HepG2 (cell line): Measurements from ENCODE around the gene TNFAIP1. TPM values are rescaled to one million over a fixed set of nuclear protein-coding genes. Genes with fewer than 3 reads are reported as not detected.

Experiments
- ATF6 ChIP-seq: sonication (generic); formaldehyde crosslinking; conservative IDR thresholded peaks from 2 replicates; pipeline ENCODE4 v1.4.0; 2020; ENCODE audit warnings: missing genetic modification reagents
- BRF2 ChIP-seq: sonication (generic); formaldehyde crosslinking; IDR thresholded peaks from 2 replicates; pipeline ENCODE4 v1.8.1; 2022; ENCODE audit warnings: mild to moderate bottlenecking, missing genetic modification reagents
- DPF2 ChIP-seq: sonication (generic); formaldehyde crosslinking; IDR thresholded peaks from 2 replicates; pipeline ENCODE4 v1.4.0; 2020; ENCODE audit warnings: mild to moderate bottlenecking, low read depth, missing genetic modification reagents, borderline replicate concordance
- FUBP1 ChIP-seq: sonication (generic); formaldehyde crosslinking; IDR thresholded peaks from 2 replicates; pipeline ENCODE4 v1.5.1; 2020; ENCODE audit warnings: missing genetic modification reagents, mild to moderate bottlenecking, borderline replicate concordance
- ISL2 ChIP-seq: sonication (generic); formaldehyde crosslinking; IDR thresholded peaks from 2 replicates; pipeline ENCODE4 v1.5.0; 2020; ENCODE audit warnings: missing genetic modification reagents
- KDM2A ChIP-seq: sonication (generic); formaldehyde crosslinking; IDR thresholded peaks from 2 replicates; pipeline ENCODE4 v1.4.0; 2020; ENCODE audit warnings: low read depth, missing genetic modification reagents, borderline replicate concordance
- NCOA1 ChIP-seq: sonication (generic); formaldehyde crosslinking; IDR thresholded peaks from 2 replicates; pipeline ENCODE4 v1.9.0; 2021; ENCODE audit warnings: missing genetic modification reagents
- PHF5A ChIP-seq: IDR thresholded peaks from one replicate; pipeline ENCODE4 v1.6.1; 2018; ENCODE audit warnings: low read depth, missing genetic modification reagents; ENCODE audit not compliant: unreplicated experiment
- SAFB2 ChIP-seq: sonication (generic); formaldehyde crosslinking; IDR thresholded peaks from 2 replicates; pipeline ENCODE4 v1.5.1; 2020; ENCODE audit warnings: missing genetic modification reagents, low read depth, mild to moderate bottlenecking, borderline replicate concordance
- SRSF1 ChIP-seq: fragments of 200-400 bp; formaldehyde crosslinking; optimal IDR thresholded peaks from 2 replicates; pipeline ENCODE3; 2017; ENCODE audit warnings: mild to moderate bottlenecking, low read depth, low read length, moderate library complexity
- SRSF9 ChIP-seq: fragments of 200-400 bp; formaldehyde crosslinking; IDR thresholded peaks from 2 replicates; pipeline ENCODE4 v1.6.1; 2018; ENCODE audit warnings: borderline replicate concordance, mild to moderate bottlenecking, low read depth, low read length; ENCODE audit not compliant: insufficient read depth, poor library complexity, severe bottlenecking
- TRIM22 ChIP-seq: fragments of 450-650 bp; IDR thresholded peaks from 2 replicates; pipeline ENCODE4 v1.6.1; 2017
- ZNF160 ChIP-seq: sonication (generic); formaldehyde crosslinking; IDR thresholded peaks from 2 replicates; pipeline ENCODE4 v1.8.0; 2022; ENCODE audit warnings: mild to moderate bottlenecking, inconsistent platforms, missing genetic modification reagents
- ZNF564 ChIP-seq: sonication (generic); formaldehyde crosslinking; IDR thresholded peaks from 2 replicates; pipeline ENCODE4 v1.8.1; 2023; ENCODE audit warnings: mild to moderate bottlenecking, missing genetic modification reagents
- ZNF687 ChIP-seq: sonication (generic); formaldehyde crosslinking; IDR thresholded peaks from 2 replicates; pipeline ENCODE4 v1.5.1; 2020; ENCODE audit warnings: mild to moderate bottlenecking, missing genetic modification reagents, moderate library complexity
- ZSCAN30 ChIP-seq: sonication (generic); formaldehyde crosslinking; IDR thresholded peaks from 2 replicates; pipeline ENCODE4 v1.5.0; 2020; ENCODE audit warnings: mild to moderate bottlenecking, missing genetic modification reagents
- polyA plus RNA-seq, 8 experiments: library from polyadenylated mRNA; depleted of rRNA in 3 of 8; stranded (reverse) in 7 of 8; unstranded in 1 of 8; fragments of >200 nt; fragmentation: Illumina TruSeq in 4 of 8; extraction: Trizol in 4 of 8; gene quantifications; 2 replicates each; pipeline versions ENCODE4 v1.2.1 to v1.2.3, GENCODE V29; 2011 to 2016; ENCODE audit warnings: low read depth in 4 of 8, missing spikeins in 1 of 8, mixed read lengths in 1 of 8; ENCODE audit not compliant: insufficient read depth in 1 of 8
- total RNA-seq, 5 experiments: library from RNA; depleted of rRNA; stranded (reverse); fragments of >200 nt; fragmentation: Illumina TruSeq; extraction: Trizol; gene quantifications; 2 replicates each; pipeline ENCODE4 v1.2.3, GENCODE V29; 2016; ENCODE audit warnings: low read depth in 1 of 5

TNFAIP1 gene
- total and polyA plus RNA-seq, 2 of the 13 experiments (the other 11 are each of a cell fraction or from before 2014, with no cell fraction given), result 17.5 to 40.6 TPM

- TF ChIP-seq ZNF687 (CRISPR knock-in tag) (peak; percentile 78), SRSF9 (no peak), ISL2 (peak; percentile 87), PHF5A (CRISPR knock-in tag) (peak; percentile 68), ZSCAN30 (CRISPR knock-in tag) (no peak), ZNF564 (CRISPR knock-in tag) (no peak), FUBP1 (CRISPR knock-in tag) (peak; percentile 87; the same call in 1 of the 2 replicates), NCOA1 (CRISPR knock-in tag) (no peak; the same call in 1 of the 2 replicates), TRIM22 (no peak), ATF6 (CRISPR knock-in tag) (0 out of 2 replicates have a peak, but pooled peaks have one; percentile 41), DPF2 (CRISPR knock-in tag) (peak; percentile 94), BRF2 (CRISPR knock-in tag) (peak; percentile 80; the same call in 1 of the 2 replicates), SAFB2 (CRISPR knock-in tag) (no peak), KDM2A (CRISPR knock-in tag) (peak; percentile 79), SRSF1 (no peak), ZNF160 (no peak)
Observed at GRCh38 chr17:28370035-28370743, 34.6 kb downstream of the TNFAIP1 start, which contains the start of gene VTN (continued).
